Coronary artery (tissue), 2 donors: ENCODE measurements around the gene BCAS4.
A peak's percentile ranks its signal among the peaks of the same experiment; 100 is the strongest.
"Not testable (repeated sequence)": the region's sequence is repeated elsewhere in the genome, so short reads cannot be mapped to it uniquely, and the experiment has no call there.

ENCODE experiments used
- DNase-seq: peaks from one replicate; pipeline ENCODE4 v3.0.0-alpha.2; 2017; ENCODE audit warnings: low spot score
- H3K27ac ChIP-seq, 2 donors: fragments of 200-600 bp; sonication (generic); one replicate each; pipeline ENCODE4 v1.5.1; 2016 to 2019
- H3K4me3 ChIP-seq: fragments of 200-600 bp; sonication (generic); 2 replicates; pipeline ENCODE4 v1.5.1; 2016; ENCODE audit warnings: mild to moderate bottlenecking, moderate library complexity
- TF ChIP-seq, protein P1 (sequence below): fragments of 200-600 bp; sonication (generic); IDR thresholded peaks from one replicate; pipeline ENCODE4 v1.5.1; 2019; ENCODE audit warnings: antibody characterized with exemption

The BCAS4 gene

DNA sequence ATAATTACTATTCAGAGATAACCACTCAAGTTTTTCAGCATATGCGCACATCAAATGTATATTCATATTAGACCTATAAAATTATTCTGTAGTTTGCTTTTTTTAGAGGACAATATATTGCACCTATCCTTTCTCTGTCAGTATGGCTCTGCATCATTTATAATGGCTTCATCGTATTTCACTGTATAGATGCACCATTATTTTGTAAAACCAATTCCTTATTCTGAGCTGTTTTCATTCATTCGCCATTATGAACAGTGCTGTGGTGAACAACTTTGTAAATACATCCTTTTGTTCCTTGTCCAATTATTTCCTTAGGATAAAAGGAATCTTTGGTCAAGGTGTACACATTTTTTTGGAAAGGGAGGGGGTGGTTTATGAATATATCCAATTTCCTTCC, 29.2 kb upstream of the BCAS4 start:
- TF ChIP-seq, protein P1, sequence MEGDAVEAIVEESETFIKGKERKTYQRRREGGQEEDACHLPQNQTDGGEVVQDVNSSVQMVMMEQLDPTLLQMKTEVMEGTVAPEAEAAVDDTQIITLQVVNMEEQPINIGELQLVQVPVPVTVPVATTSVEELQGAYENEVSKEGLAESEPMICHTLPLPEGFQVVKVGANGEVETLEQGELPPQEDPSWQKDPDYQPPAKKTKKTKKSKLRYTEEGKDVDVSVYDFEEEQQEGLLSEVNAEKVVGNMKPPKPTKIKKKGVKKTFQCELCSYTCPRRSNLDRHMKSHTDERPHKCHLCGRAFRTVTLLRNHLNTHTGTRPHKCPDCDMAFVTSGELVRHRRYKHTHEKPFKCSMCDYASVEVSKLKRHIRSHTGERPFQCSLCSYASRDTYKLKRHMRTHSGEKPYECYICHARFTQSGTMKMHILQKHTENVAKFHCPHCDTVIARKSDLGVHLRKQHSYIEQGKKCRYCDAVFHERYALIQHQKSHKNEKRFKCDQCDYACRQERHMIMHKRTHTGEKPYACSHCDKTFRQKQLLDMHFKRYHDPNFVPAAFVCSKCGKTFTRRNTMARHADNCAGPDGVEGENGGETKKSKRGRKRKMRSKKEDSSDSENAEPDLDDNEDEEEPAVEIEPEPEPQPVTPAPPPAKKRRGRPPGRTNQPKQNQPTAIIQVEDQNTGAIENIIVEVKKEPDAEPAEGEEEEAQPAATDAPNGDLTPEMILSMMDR: no peak
- H3K27ac ChIP-seq: no peak overlapping the region
- no peak overlapping the region for H3K4me3 ChIP-seq
- DNase-seq: no peak

DNA sequence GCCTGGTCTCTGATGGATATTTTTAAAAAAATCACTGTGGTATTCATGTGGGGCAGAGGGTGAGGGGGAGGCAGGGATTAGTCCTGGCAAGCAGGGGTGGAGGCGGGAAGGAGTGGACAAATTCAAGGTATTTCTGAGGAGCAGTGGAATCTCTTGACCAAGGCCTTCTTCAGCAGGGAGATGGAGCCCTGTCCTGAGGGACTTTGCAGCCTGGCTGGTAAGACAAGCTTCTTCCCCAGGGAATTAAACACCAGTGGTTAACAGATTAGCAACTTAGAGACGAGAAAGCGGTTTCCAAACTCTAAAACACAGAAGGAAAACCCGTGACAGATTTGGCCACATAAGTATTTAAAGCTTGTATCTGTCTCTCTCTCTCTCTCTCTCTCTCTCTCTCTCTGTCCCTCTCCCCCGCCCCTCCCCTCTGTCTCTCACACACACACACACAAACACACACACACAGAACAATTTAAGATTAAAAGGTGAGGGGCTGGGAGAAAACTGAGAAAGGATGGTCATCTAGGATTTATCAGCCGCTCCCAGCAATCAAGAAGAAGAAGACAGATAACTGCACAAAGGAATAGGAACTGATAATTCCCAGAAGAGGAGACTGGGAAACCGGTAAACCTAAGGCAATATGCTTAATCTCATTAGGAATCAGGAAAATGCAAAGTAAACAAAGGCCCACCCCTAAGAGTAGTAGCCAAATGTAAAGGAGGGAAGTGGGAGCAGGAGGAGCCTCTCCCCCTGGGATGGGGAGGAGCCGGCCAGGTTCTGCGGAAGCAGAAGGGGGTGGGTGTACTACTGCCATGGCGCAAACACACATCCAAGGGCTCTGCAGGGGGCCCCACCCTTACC, 27.7 kb upstream of the BCAS4 start:
- not testable (repeated sequence) for H3K27ac ChIP-seq, H3K4me3 ChIP-seq
- DNase-seq: peak; percentile 35

DNA sequence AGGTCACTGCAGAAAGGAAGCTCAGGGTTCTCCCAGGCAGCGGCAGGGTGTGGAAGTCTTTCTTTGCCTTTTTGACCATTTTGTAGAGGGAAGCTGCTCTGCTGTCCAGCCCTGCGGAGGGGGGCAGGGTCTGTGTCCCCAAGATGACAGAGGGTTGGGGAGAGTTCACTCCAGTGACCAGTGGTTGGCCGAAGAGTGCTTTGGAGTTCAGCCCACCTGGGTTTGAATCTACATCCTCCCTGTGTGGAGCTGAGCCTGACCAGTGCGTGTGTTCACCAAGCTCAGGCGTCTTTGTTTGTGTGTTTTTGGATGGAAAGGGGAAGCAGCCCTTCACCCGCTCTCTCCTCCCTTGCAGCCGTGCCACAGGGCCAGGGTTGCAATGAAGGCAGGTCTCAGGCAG, 25.9 kb upstream of the BCAS4 start:
- not testable (repeated sequence) for H3K27ac ChIP-seq, H3K4me3 ChIP-seq
- peak; percentile 63 for DNase-seq

DNA sequence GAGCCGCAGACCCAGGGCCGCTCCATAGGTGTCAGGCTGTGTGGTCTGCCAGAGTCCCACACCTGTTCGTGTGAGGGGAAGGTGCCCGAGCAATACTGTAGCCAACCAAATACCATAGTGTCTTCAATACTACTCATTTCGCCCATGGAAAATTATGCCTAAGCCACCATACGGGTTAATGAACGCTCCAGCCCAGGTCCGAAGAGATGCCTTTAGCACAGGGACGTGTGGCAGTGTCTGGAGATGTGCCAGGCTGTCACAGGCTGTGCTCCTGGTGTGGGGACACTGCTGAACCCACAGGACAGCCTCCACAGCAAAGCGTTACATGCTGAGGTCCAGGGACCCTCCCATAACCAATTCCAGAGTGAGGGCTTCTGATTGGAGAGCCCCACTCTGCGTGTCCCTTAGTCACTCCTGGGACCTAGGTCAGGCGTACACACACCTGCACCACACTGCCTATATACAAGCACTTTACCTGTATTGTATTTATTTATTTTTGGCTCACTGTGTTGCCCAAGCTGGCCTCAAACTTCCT, 25.2 kb upstream of the BCAS4 start:
- peak; percentile 47 for DNase-seq
- H3K27ac ChIP-seq, H3K4me3 ChIP-seq: not testable (repeated sequence)

DNA sequence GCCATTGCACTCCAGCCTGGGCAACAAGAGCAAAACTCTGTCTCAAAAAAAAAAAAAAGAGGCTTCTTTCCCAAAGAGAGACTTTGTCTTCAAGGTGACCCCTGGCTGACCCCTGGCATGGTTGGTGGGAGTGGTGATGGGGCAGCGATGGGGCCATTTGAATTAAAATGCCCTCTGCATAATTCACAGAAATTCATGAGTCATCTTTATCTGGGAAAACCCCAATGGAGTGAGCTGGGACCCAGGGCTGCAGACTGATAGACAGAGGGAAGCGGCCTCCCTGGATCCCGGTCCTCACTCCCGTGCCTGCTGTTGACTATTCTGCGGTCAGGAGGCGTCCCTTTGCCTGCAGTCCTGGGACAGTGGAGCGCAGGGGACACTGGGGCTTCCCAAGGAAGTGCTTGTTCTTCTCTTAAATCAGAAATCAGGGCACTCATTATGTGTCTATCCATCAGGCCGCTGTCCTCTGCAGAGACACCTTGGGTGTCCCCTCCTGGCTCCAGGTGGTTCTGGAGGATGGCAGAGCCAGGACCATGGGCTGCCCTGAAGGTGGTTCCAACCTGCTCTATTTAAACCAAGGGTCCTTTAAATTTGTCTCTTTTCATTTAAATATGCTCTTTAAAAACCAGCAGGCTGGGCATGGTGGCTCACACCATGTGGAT, 23.3 kb upstream of the BCAS4 start:
- not testable (repeated sequence) for H3K27ac ChIP-seq, H3K4me3 ChIP-seq
- peak; percentile 29 for DNase-seq

DNA sequence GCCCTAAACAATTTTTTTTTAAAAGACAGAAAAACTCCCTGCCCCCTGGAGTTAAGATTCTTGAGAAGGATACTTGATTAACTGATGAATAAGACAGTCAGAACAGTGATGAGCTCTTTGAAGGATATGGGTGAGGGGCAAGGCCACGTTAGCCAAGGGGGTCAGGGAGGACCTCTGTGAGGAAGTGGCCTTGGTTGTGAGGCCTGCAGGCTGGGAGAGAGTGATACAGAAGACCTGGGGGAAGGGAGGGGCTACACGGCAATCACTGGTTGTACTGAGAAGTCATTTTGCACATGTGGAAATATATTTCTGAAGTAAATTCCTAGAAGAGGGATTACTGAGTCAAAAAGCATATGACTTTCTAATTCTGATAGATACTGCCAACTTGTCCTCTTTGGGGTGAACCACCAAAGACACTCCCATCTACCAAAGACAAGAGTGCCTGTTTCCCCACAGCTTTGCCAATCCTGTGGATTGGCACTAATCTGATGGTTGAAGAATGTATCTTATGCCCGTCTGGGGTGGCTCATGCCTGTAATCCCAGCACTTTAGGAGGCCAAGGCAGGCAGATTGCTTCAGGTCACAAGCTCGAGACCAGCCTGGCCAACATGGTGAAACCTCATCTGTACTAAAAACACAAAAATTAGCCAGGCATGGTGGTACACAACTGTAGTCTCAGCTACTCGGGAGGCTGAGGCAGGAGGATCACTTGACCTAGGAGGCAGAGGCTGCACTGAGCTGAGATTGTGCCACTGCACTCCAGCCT, 22.3 kb upstream of the BCAS4 start:
- DNase-seq: peak; percentile 33
- no peak overlapping the region for H3K27ac ChIP-seq
- H3K4me3 ChIP-seq: no peak overlapping the region
- TF ChIP-seq, protein P1: no peak

DNA sequence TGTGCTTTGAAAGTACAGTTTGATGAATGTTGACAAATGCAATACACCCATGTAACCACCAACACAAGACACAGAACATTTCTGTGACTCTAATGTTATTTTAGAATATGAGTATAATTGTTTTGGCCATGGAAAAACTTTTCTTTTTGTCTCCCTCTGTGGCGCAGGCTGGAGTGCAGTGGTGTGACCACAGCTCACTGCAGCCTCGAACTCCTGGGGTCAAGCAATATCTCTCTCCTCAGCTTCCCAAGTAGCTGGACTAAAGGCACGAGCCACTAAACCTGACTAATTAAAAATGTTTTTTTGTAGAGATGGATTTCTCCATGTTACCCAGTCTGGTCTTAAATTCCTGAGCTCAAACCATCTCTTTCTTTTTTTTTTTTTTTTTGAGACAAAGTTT, 20.3 kb upstream of the BCAS4 start:
- TF ChIP-seq, protein P1: no peak
- no peak overlapping the region for H3K27ac ChIP-seq
- H3K4me3 ChIP-seq: no peak overlapping the region
- DNase-seq: peak; percentile 16

DNA sequence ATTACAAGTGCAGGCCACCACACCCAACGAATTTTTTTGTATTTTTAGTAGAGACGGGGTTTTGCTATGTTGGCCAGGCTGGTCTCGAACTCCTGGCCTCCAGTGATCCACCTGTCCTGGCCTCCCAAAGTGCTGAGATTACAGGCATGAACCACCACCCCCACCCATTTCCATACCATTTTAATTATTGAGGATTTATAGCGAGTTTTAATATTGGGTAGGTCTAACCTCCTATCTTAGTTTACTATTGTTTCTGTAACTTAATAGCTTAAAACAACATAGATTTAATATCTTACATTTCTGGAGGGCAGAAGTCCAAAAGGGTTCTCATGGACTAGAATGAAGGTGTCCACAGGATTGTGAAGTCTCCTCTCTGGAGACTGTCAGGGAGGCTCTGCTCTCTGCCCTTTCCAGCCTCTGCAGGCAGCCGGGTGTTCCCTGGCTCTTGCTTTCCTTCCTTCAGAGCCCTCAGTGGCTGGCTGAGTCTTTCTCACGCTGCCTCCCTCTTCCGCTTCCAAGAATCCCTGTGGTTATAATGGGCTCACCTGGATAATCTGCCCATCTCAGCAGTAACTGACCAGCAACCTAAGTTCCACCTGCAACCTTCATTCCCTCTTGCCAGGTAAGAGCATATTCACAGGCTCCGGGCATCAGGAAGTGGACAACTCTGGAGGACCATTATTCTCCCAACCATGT, 18.6 kb upstream of the BCAS4 start:
- Histone ChIP-seq H3K27ac (no peak overlapping the region), H3K4me3 (no peak overlapping the region)
- TF ChIP-seq, protein P1: no peak
- peak; percentile 24 for DNase-seq
